HG03108 (cell line): ENCODE results near the gene EMX1.

Experiments used
- ATAC-seq: cut with Tn5 transposase; IDR thresholded peaks from one replicate; pipeline ENCODE4 v1.9.1; 2021; ENCODE audit warnings: moderate library complexity; ENCODE audit not compliant: unreplicated experiment

EMX1 gene

GRCh38 chr2:72917138-72917876, at the start of gene EMX1:
Gene EMX1, plus strand, starts transcription at chr2:72917519. Its CDS starts 334 bp downstream, at chr2:72917853.
- peak; percentile 41 for ATAC-seq

GRCh38 chr2:72871060-72871459, 46.3 kb upstream of the EMX1 start:
- no peak for ATAC-seq

GRCh38 chr2:72871880-72872279, 45.4 kb upstream of the EMX1 start:
- no peak for ATAC-seq

- ATAC-seq = no peak
These were observed 33.9 kb upstream of the EMX1 start for GRCh38 chr2:72883356-72883962.

- no peak for ATAC-seq
These were observed 30.8 kb upstream of the EMX1 start for GRCh38 chr2:72886505-72887031.

- ATAC-seq = peak; percentile 92
These were observed 30.1 kb upstream of the EMX1 start, which contains the start of gene SPR for GRCh38 chr2:72887032-72887739. Gene SPR, plus strand, starts transcription at chr2:72887408. Its CDS starts 25 bp downstream, at chr2:72887433.

GRCh38 chr2:72887740-72888437, 29.4 kb upstream of the EMX1 start:
- ATAC-seq = peak; percentile 25

GRCh38 chr2:72888438-72889202, 28.7 kb upstream of the EMX1 start:
- ATAC-seq = no peak

- no peak for ATAC-seq
These were observed 27.3 kb upstream of the EMX1 start for GRCh38 chr2:72889991-72890390.

GRCh38 chr2:72891091-72891818, 26.1 kb upstream of the EMX1 start:
- no peak for ATAC-seq

- peak; percentile 77 for ATAC-seq
These were observed 24.7 kb upstream of the EMX1 start for GRCh38 chr2:72892506-72893173.

GRCh38 chr2:72893594-72894319, 23.6 kb upstream of the EMX1 start:
- peak; percentile 30 for ATAC-seq

- ATAC-seq = no peak
These were observed 22.8 kb upstream of the EMX1 start for GRCh38 chr2:72894514-72894913.

- ATAC-seq = no peak
These were observed 22.2 kb upstream of the EMX1 start for GRCh38 chr2:72895154-72895553.

- ATAC-seq = no peak
These were observed 21.5 kb upstream of the EMX1 start for GRCh38 chr2:72895759-72896281.

- no peak for ATAC-seq
These were observed 20.9 kb upstream of the EMX1 start for GRCh38 chr2:72896446-72896845.

- ATAC-seq = no peak
These were observed 19.3 kb upstream of the EMX1 start for GRCh38 chr2:72897785-72898584.
